ENCODE results near the gene CFAP53.

DNA sequence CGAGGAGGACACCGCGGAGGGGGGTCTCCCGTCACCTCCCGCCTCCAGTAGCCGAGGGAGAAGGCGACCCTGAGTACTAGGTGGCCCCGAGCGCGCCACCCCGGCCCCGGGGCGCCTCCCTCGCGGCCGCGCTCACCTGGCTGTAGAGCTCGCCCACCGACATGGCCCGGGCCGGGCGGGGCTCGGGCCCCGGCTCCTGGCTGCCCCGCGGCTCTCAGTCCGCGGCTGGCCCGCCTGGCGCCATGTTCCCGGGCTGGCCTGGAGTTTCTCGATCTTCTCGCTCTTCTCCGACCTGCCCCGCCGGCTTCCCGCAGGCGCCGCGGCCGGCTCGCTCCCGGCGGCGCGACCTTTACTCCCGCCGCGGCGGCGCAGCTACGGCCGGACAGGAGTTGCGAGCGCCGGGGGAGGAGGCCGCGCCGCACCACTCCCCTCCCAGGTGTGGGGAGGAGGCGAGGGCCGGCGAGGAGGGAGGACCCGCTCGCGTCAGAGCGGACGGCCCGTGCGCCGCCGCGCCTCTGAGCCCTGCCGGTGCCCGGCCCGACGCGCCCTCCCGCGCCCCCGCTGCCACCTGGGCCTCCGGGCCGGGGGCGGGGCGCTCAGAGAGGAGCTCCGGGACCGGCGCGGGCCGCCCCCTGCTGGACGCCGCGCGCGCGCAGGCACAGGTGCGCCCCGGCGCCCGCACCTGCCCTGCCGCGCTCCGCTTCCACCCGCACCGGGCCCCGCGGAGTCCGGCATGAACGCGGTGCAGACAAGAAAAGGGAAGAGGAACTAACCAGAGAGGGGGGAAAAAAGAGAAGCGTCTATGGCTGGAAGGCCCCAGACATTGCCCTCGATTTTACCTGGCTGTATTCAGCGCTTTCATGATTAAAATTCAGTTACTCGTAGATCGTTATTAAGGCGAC is 71.4 kb downstream of the CFAP53 start, which contains the start of gene MYO5B:
- TF ChIP-seq FOXM1 (IDR thresholded peaks at IDR 0.05; ENCODE audit: borderline replicate concordance): no peak
- TF ChIP-seq HDGF (IDR thresholded peaks at IDR 0.05; ENCODE audit: borderline replicate concordance): no peak
- TF ChIP-seq CTBP1 (IDR thresholded peaks at IDR 0.05; ENCODE audit: borderline replicate concordance): no peak
- TF ChIP-seq, protein P1, sequence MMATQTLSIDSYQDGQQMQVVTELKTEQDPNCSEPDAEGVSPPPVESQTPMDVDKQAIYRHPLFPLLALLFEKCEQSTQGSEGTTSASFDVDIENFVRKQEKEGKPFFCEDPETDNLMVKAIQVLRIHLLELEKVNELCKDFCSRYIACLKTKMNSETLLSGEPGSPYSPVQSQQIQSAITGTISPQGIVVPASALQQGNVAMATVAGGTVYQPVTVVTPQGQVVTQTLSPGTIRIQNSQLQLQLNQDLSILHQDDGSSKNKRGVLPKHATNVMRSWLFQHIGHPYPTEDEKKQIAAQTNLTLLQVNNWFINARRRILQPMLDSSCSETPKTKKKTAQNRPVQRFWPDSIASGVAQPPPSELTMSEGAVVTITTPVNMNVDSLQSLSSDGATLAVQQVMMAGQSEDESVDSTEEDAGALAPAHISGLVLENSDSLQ (IDR thresholded peaks at IDR 0.05): no peak
